PC-3 (cell line): ENCODE measurements around the gene KATNAL1. TPM values are rescaled to one million over a fixed set of nuclear protein-coding genes. Genes with fewer than 3 reads are reported as not detected.

Source experiments
- ATAC-seq: fragments of 200-7000 bp; cut with Tn5 transposase; 2 replicates; pipeline ENCODE4 v1.9.1; 2020; ENCODE audit warnings: mild to moderate bottlenecking, moderate library complexity
- BruUV-seq: library from RNA; stranded (reverse); fragments of 400-500 nt; replicated peaks from 2 replicates; lab custom pipeline; 2021; lab: Mats Ljungman, UMichigan
- CTCF ChIA-PET: fragments of 300-600 bp; sonication (Branson Sonifier 250); formaldehyde crosslinking; loops from one replicate; lab custom pipeline; 2022; ENCODE audit warnings: antibody characterized with exemption; lab: Charles Lee
- POLR2A ChIA-PET: fragments of 300-600 bp; sonication (Branson Sonifier 250); formaldehyde crosslinking; loops from one replicate; lab custom pipeline; 2022; ENCODE audit warnings: antibody characterized with exemption; ENCODE audit not compliant: unreplicated experiment; lab: Charles Lee
- DNase-seq: peaks from one replicate; pipeline ENCODE4 v3.0.0-alpha.2; 2015
- H2AFZ ChIP-seq: fragments of 300-600 bp; sonication (generic); 2 replicates; pipeline ENCODE4 v1.6.0; 2016; ENCODE audit warnings: antibody characterized with exemption, low read length
- H3F3A ChIP-seq: fragments of 300-600 bp; sonication (generic); one replicate; pipeline ENCODE4 v1.6.0; 2017; ENCODE audit warnings: antibody characterized with exemption, low read length, control low read depth, mild to moderate bottlenecking; ENCODE audit not compliant: unreplicated experiment
- H3K27ac ChIP-seq: fragments of 300-600 bp; sonication (generic); 2 replicates; pipeline ENCODE4 v1.5.1; 2016; ENCODE audit warnings: mild to moderate bottlenecking, low read length
- H3K27me3 ChIP-seq: fragments of 300-600 bp; sonication (generic); 2 replicates; pipeline ENCODE4 v1.6.1; 2016; ENCODE audit warnings: low read length, mixed read lengths
- H3K36me3 ChIP-seq: fragments of 300-600 bp; sonication (generic); 2 replicates; pipeline ENCODE4 v1.6.1; 2016; ENCODE audit warnings: low read depth, mixed run types, low read length, mixed read lengths
- H3K4me1 ChIP-seq: fragments of 300-600 bp; sonication (generic); 2 replicates; pipeline ENCODE4 v1.5.1; 2016; ENCODE audit warnings: low read length; ENCODE audit not compliant: insufficient read depth
- H3K4me2 ChIP-seq: fragments of 300-600 bp; sonication (generic); 2 replicates; pipeline ENCODE4 v1.6.0; 2016; ENCODE audit warnings: low read length
- H3K4me3 ChIP-seq: fragments of 300-600 bp; sonication (generic); 2 replicates; pipeline ENCODE4 v1.5.1; 2016; ENCODE audit warnings: mild to moderate bottlenecking, low read length, mixed read lengths
- H3K79me2 ChIP-seq: fragments of 300-600 bp; sonication (generic); 2 replicates; pipeline ENCODE4 v1.6.1; 2017; ENCODE audit warnings: low read length, mixed read lengths
- H3K9ac ChIP-seq: fragments of 300-600 bp; sonication (generic); 2 replicates; pipeline ENCODE4 v1.6.0; 2016; ENCODE audit warnings: mild to moderate bottlenecking, low read length
- H3K9me2 ChIP-seq: fragments of 300-600 bp; sonication (generic); replicated peaks from 2 replicates; pipeline ENCODE4 v1.6.1; 2016; ENCODE audit warnings: mixed run types, low read length, mixed read lengths
- H3K9me3 ChIP-seq: fragments of 300-600 bp; sonication (generic); 2 replicates; pipeline ENCODE4 v1.6.1; 2016; ENCODE audit warnings: low read length, mixed read lengths
- H4K20me1 ChIP-seq: fragments of 300-600 bp; sonication (generic); 2 replicates; pipeline ENCODE4 v1.6.1; 2016; ENCODE audit warnings: low read length, mixed read lengths
- CTCF ChIP-seq: fragments of 300-600 bp; sonication (generic); conservative IDR thresholded peaks from 2 replicates; pipeline ENCODE4 v1.5.1; 2017; ENCODE audit warnings: antibody characterized with exemption, low read depth, mild to moderate bottlenecking, low read length
- EZH2 ChIP-seq: fragments of 300-600 bp; sonication (generic); IDR thresholded peaks from one replicate; pipeline ENCODE4 v1.6.1; 2017; ENCODE audit warnings: antibody characterized with exemption, mild to moderate bottlenecking, low read length; ENCODE audit not compliant: unreplicated experiment
- EZH2phosphoT487 ChIP-seq: fragments of 300-600 bp; sonication (generic); IDR thresholded peaks from 2 replicates; pipeline ENCODE4 v1.6.1; 2018; ENCODE audit warnings: mild to moderate bottlenecking, antibody characterized with exemption, low read length, borderline replicate concordance
- intact Hi-C: fragments of 100-400 bp; cut with micrococcal nuclease; formaldehyde crosslinking; loops from 2 replicates; pipeline ENCODE4 v1.9.0; 2023
- total RNA-seq: library from RNA; depleted of rRNA; stranded (reverse); fragments of >200 nt; gene quantifications from 2 replicates; pipeline ENCODE4 v1.2.3, GENCODE V29; 2014

The KATNAL1 gene
- total RNA-seq, 1 experiment from 2014 or later, result 4.3 TPM

GRCh38 chr13:30235216-30235615 is 72.1 kb downstream of the KATNAL1 start:
- Histone ChIP-seq H3K4me1 (no peaks in the 10 kb centered on the region), H3K4me3 (no peak overlapping the region), H3K36me3 (no peaks in the 10 kb centered on the region), H2AFZ (no peak overlapping the region), H3K27me3 (no peaks in the 10 kb centered on the region), H3K9me2 (no peaks in the 10 kb centered on the region), H4K20me1 (no peaks in the 10 kb centered on the region), H3K9ac (no peak overlapping the region), H3F3A (no peaks in the 10 kb centered on the region), H3K9me3 (no peaks in the 10 kb centered on the region), H3K27ac (no peak overlapping the region), H3K4me2 (no peak overlapping the region), H3K79me2 (no peaks in the 10 kb centered on the region)
- ChIA-PET POLR2A (no interaction called here), CTCF (no interaction called here)
- intact Hi-C loops, result no loop called here
- DNase-seq, result no peak
- no peak for ATAC-seq
- BruUV-seq, result no TSS peak
- TF ChIP-seq EZH2 (no peak), CTCF (no peak), EZH2phosphoT487 (no peak)

- H3K9me2 ChIP-seq, result no peaks in the 10 kb centered on the region
- H3K4me2 ChIP-seq, result no peak overlapping the region
- no peaks in the 10 kb centered on the region for H4K20me1 ChIP-seq
- H3K9me3 ChIP-seq, result no peaks in the 10 kb centered on the region
- H3F3A ChIP-seq, result no peaks in the 10 kb centered on the region
- DNase-seq (no peak), ATAC-seq (no peak)
- no peak overlapping the region for H3K4me3 ChIP-seq
- no peak overlapping the region for H2AFZ ChIP-seq
- TF ChIP-seq CTCF, result no peak
- no peak for TF ChIP-seq EZH2phosphoT487
- TF ChIP-seq EZH2, result no peak
- no peaks in the 10 kb centered on the region for H3K36me3 ChIP-seq
- no peak overlapping the region for H3K9ac ChIP-seq
- intact Hi-C loops, result no loop called here
- H3K4me1 ChIP-seq, result no peaks in the 10 kb centered on the region
- no TSS peak for BruUV-seq
- POLR2A ChIA-PET, result no interaction called here
- CTCF ChIA-PET, result no interaction called here
- no peaks in the 10 kb centered on the region for H3K27me3 ChIP-seq
- no peaks in the 10 kb centered on the region for H3K79me2 ChIP-seq
- no peak overlapping the region for H3K27ac ChIP-seq
Measured at GRCh38 chr13:30234619-30235162, 72.7 kb downstream of the KATNAL1 start.

- no peak overlapping the region for H2AFZ ChIP-seq
- CTCF ChIA-PET, result no interaction called here
- ATAC-seq (peak; percentile 55; the same call in 1 of the 2 replicates), DNase-seq (peak; percentile 57)
- no peak overlapping the region for H3K4me2 ChIP-seq
- no peaks in the 10 kb centered on the region for H4K20me1 ChIP-seq
- H3K4me3 ChIP-seq, result no peak overlapping the region
- 0 out of 2 replicates have a peak, but pooled peaks cover 4% of the 10 kb centered on the region for H3K36me3 ChIP-seq
- no peak overlapping the region for H3K27ac ChIP-seq
- intact Hi-C loops, result no loop called here
- POLR2A ChIA-PET, result no interaction called here
- no peaks in the 10 kb centered on the region for H3K27me3 ChIP-seq
- H3F3A ChIP-seq, result no peaks in the 10 kb centered on the region
- peaks cover 7% of the 10 kb centered on the region for H3K4me1 ChIP-seq
- no TSS peak for BruUV-seq
- no peaks in the 10 kb centered on the region for H3K79me2 ChIP-seq
- no peaks in the 10 kb centered on the region for H3K9me3 ChIP-seq
- H3K9me2 ChIP-seq, result no peaks in the 10 kb centered on the region
- H3K9ac ChIP-seq, result no peak overlapping the region
- TF ChIP-seq EZH2, result no peak
- TF ChIP-seq EZH2phosphoT487, result no peak
- TF ChIP-seq CTCF, result no peak
Measured at GRCh38 chr13:30224732-30225131, 82.6 kb downstream of the KATNAL1 start.
